Chondrocyte (in vitro differentiated cells): Measurements from ENCODE around the gene CXCL16. TPM values are rescaled to one million over a fixed set of nuclear protein-coding genes. Genes with fewer than 3 reads are reported as not detected.

Source experiments
- DNase-seq: peaks from one replicate; pipeline ENCODE4 v3.0.0; 2021; ENCODE audit warnings: mixed read lengths, low spot score
- H3K27ac Mint-ChIP-seq: one replicate; pipeline ENCODE4 v1.8.0; 2021; ENCODE audit warnings: mild to moderate bottlenecking, moderate library complexity, mixed read lengths; ENCODE audit not compliant: unreplicated experiment
- H3K27me3 Mint-ChIP-seq: 2 replicates; pipeline ENCODE4 v1.8.0; 2021; ENCODE audit warnings: low read depth, mixed read lengths
- H3K36me3 Mint-ChIP-seq: 2 replicates; pipeline ENCODE4 v1.8.0; 2021; ENCODE audit warnings: low read depth, mixed read lengths
- H3K4me1 Mint-ChIP-seq: 2 replicates; pipeline ENCODE4 v1.8.0; 2021; ENCODE audit warnings: low read depth, mild to moderate bottlenecking, mixed read lengths
- H3K4me3 Mint-ChIP-seq: one replicate; pipeline ENCODE4 v1.8.0; 2021; ENCODE audit warnings: mild to moderate bottlenecking, moderate library complexity, mixed read lengths; ENCODE audit not compliant: unreplicated experiment
- H3K9me3 Mint-ChIP-seq: 2 replicates; pipeline ENCODE4 v1.8.0; 2021; ENCODE audit warnings: low read depth, mixed read lengths
- CTCF ChIP-seq: fragments of 200-600 bp; sonication (generic); IDR thresholded peaks from 2 replicates; pipeline ENCODE4 v1.5.0; 2021; ENCODE audit warnings: antibody characterized with exemption, mild to moderate bottlenecking, moderate library complexity
- total RNA-seq: library from RNA; stranded (reverse); gene quantifications from 3 replicates; pipeline ENCODE4 v1.2.1, GENCODE V29; 2021

Gene CXCL16
- total RNA-seq, 1 donor from 2014 or later, result 5.4 TPM

- H3K36me3 Mint-ChIP-seq, result peaks cover 2% of the 10 kb centered on the region
- no peak for TF ChIP-seq CTCF
- H3K4me3 Mint-ChIP-seq, result no peak overlapping the region
- peaks cover 7% of the 10 kb centered on the region for H3K27me3 Mint-ChIP-seq
- H3K9me3 Mint-ChIP-seq, result no peaks in the 10 kb centered on the region
- no peak overlapping the region for H3K27ac Mint-ChIP-seq
- DNase-seq, result no peak
- peaks cover 12% of the 10 kb centered on the region for H3K4me1 Mint-ChIP-seq
Measured at GRCh38 chr17:4733073-4733531, 6.6 kb downstream of the CXCL16 start.

DNA sequence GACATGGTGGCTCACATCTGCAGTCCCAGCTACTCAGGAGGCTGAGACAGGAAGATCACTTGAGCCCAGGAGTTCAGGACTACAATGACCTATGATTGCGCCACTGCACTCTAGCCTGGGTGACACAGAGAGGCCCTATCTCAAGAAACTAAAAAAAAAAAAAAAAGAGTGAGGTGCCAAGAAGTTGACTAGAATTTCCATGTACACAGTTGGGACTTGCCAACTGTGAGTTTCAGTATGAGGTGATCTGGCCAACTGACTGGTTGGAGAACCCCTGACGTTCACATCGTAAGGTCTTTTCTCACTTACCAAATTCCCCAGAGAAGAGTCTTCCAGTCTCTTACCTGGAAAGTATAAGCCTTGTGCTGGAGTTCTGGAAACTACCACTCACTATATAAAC lies 11.6 kb downstream of the CXCL16 start:
- H3K27ac Mint-ChIP-seq, result no peak overlapping the region
- H3K4me1 Mint-ChIP-seq, result peaks cover 12% of the 10 kb centered on the region
- H3K4me3 Mint-ChIP-seq, result no peak overlapping the region
- no peaks in the 10 kb centered on the region for H3K9me3 Mint-ChIP-seq
- no peak for DNase-seq
- no peak for TF ChIP-seq CTCF
- H3K27me3 Mint-ChIP-seq, result peaks cover 3% of the 10 kb centered on the region
- H3K36me3 Mint-ChIP-seq, result no peaks in the 10 kb centered on the region

DNA sequence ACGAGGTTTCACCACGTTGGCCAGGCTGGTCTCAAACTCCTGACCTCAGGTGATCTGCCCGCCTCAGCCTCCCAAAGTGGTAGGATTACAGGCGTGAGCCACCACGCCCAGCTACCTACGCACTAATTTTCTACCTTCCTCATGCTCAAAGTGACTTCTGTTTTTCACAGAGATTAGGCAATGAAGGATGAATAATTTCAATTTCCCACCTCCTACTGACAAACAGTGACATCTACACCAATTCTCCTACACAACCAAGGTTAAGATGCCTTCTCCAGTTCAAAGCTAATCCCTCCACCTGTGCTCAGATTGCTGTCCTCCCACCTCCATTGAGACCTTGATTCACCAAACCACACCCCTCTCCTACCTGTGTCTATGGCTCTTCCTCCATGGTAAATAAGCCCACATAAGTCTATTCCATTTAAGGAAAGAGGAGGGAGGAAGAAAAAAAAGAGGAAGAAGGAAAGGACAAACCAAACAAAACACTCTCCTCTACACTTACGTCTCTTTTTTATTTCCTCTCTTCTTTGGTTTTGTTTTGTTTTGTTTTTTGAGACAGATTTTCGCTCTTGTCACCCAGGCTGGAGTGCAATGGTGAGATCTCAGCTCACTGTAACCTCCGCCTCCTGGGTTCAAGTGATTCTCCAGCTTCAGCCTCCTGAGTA lies 13.9 kb downstream of the CXCL16 start:
- Mint-ChIP-seq H3K4me3 (no peak overlapping the region), H3K9me3 (no peaks in the 10 kb centered on the region), H3K27me3 (peaks cover 3% of the 10 kb centered on the region), H3K4me1 (peaks cover 9% of the 10 kb centered on the region), H3K27ac (no peak overlapping the region), H3K36me3 (no peaks in the 10 kb centered on the region)
- no peak for TF ChIP-seq CTCF
- no peak for DNase-seq

- no peak for TF ChIP-seq CTCF
- Mint-ChIP-seq H3K27ac (no peak overlapping the region), H3K36me3 (no peaks in the 10 kb centered on the region), H3K4me1 (peaks cover 5% of the 10 kb centered on the region), H3K27me3 (peaks cover 3% of the 10 kb centered on the region), H3K4me3 (no peak overlapping the region), H3K9me3 (no peaks in the 10 kb centered on the region)
- DNase-seq, result no peak
Measured at GRCh38 chr17:4724650-4725049, 15.1 kb downstream of the CXCL16 start.

DNA sequence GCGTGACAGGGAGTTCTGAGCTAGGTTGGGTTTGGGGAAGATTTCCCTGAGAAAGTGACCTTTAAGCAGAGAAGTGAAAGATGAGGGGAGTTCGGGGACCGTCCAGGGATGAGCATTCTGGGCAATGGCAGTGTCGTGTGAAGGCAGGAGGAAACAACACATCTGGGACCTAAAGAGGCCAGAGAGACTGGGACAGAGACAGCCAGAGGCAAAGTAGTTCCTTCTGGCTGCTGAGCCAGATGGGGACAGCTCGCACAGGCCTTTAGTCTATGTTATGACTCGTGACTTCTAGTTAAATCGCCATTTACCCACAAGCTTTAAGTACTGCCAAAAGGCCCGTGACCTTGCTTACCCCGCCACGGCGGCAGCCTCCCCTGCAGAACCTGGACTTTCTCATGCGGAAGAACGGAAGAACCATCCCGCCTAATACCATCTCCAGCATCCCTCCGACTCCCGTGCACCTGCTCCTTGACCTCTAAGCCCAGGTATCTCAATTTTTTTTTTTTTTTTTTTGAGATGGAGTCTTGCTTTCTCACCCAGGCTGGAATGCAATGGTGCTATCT lies 17.0 kb downstream of the CXCL16 start:
- DNase-seq, result no peak
- Mint-ChIP-seq H3K27ac (no peak overlapping the region), H3K4me3 (no peak overlapping the region), H3K36me3 (no peaks in the 10 kb centered on the region), H3K4me1 (peaks cover 5% of the 10 kb centered on the region), H3K9me3 (no peaks in the 10 kb centered on the region), H3K27me3 (peaks cover 3% of the 10 kb centered on the region)
- no peak for TF ChIP-seq CTCF
